DOHH2 (cell line): Measurements from ENCODE around the gene RIC1.

Experiments used
- H3F3A ChIP-seq: fragments of 200-600 bp; sonication (generic), shearing (Covaris generic); 2 replicates; pipeline ENCODE4 v1.6.0; 2016; ENCODE audit warnings: antibody characterized with exemption, mild to moderate bottlenecking; ENCODE audit not compliant: control insufficient read depth, insufficient read depth
- H3K27ac ChIP-seq: fragments of 200-600 bp; sonication (generic); 2 replicates; pipeline ENCODE4 v1.5.1; 2014; ENCODE audit warnings: low read depth, mild to moderate bottlenecking, low read length, moderate library complexity
- H3K27me3 ChIP-seq: fragments of 200-600 bp; sonication (generic); 2 replicates; pipeline ENCODE4 v1.6.1; 2014; ENCODE audit warnings: mild to moderate bottlenecking, low read length, mixed read lengths; ENCODE audit not compliant: control insufficient read depth
- H3K36me3 ChIP-seq: fragments of 200-600 bp; sonication (generic); 2 replicates; pipeline ENCODE4 v1.6.1; 2014; ENCODE audit warnings: mild to moderate bottlenecking, low read length, moderate library complexity, mixed read lengths; ENCODE audit not compliant: control insufficient read depth
- H3K4me1 ChIP-seq: fragments of 200-600 bp; sonication (generic); 2 replicates; pipeline ENCODE4 v1.6.1; 2014; ENCODE audit warnings: mild to moderate bottlenecking, low read length, mixed read lengths; ENCODE audit not compliant: control insufficient read depth
- H3K4me2 ChIP-seq: fragments of 200-600 bp; sonication (generic); 2 replicates; pipeline ENCODE4 v1.6.0; 2014; ENCODE audit warnings: mild to moderate bottlenecking, low read length, moderate library complexity
- H3K4me3 ChIP-seq: fragments of 200-600 bp; sonication (generic); 2 replicates; pipeline ENCODE4 v1.5.1; 2014; ENCODE audit warnings: mild to moderate bottlenecking, low read length, mixed read lengths
- H3K79me2 ChIP-seq: fragments of 200-600 bp; sonication (generic); 2 replicates; pipeline ENCODE4 v1.6.1; 2014; ENCODE audit warnings: mild to moderate bottlenecking, low read length, mixed read lengths; ENCODE audit not compliant: control insufficient read depth
- H3K9me2 ChIP-seq: fragments of 200-600 bp; sonication (generic); replicated peaks from 2 replicates; pipeline ENCODE4 v1.6.1; 2014; ENCODE audit warnings: mild to moderate bottlenecking, low read length, mixed read lengths; ENCODE audit not compliant: control insufficient read depth
- H3K9me3 ChIP-seq: fragments of 200-600 bp; sonication (generic); 2 replicates; pipeline ENCODE4 v1.6.1; 2014; ENCODE audit warnings: antibody characterized with exemption, low read length, mixed read lengths; ENCODE audit not compliant: control insufficient read depth, insufficient read depth
- H4K20me1 ChIP-seq: fragments of 200-600 bp; sonication (generic); 2 replicates; pipeline ENCODE4 v1.6.0; 2014; ENCODE audit warnings: low read depth, mild to moderate bottlenecking, antibody characterized with exemption, low read length, moderate library complexity; ENCODE audit not compliant: control insufficient read depth, insufficient read depth
- CTCF ChIP-seq: fragments of 200-600 bp; sonication (generic); IDR thresholded peaks from one replicate; pipeline ENCODE4 v1.5.1; 2014; ENCODE audit warnings: antibody characterized with exemption, mild to moderate bottlenecking, low read depth, low read length; ENCODE audit not compliant: poor library complexity, severe bottlenecking
- EZH2phosphoT487 ChIP-seq: fragments of 200-600 bp; sonication (generic); IDR thresholded peaks from 2 replicates; pipeline ENCODE4 v1.6.1; 2017; ENCODE audit warnings: borderline replicate concordance, mild to moderate bottlenecking, antibody characterized with exemption, low read length, moderate library complexity, mixed read lengths

Gene RIC1

GRCh38 chr9:5698810-5699556 is 70.1 kb downstream of the RIC1 start:
- TF ChIP-seq EZH2phosphoT487, result no peak
- no peak for TF ChIP-seq CTCF
- H3K79me2 ChIP-seq, result peaks cover 89% of the 10 kb centered on the region
- H3K9me2 ChIP-seq, result no peaks in the 10 kb centered on the region
- H3K4me2 ChIP-seq, result no peak overlapping the region
- peaks cover 75% of the 10 kb centered on the region for H3K36me3 ChIP-seq
- no peaks in the 10 kb centered on the region for H3K4me1 ChIP-seq
- H3K27ac ChIP-seq, result no peak overlapping the region
- H4K20me1 ChIP-seq, result no peaks in the 10 kb centered on the region
- H3K27me3 ChIP-seq, result no peaks in the 10 kb centered on the region
- H3K9me3 ChIP-seq, result no peaks in the 10 kb centered on the region
- no peak overlapping the region for H3K4me3 ChIP-seq
- no peaks in the 10 kb centered on the region for H3F3A ChIP-seq

- no peaks in the 10 kb centered on the region for H3K27me3 ChIP-seq
- TF ChIP-seq EZH2phosphoT487 (no peak), CTCF (no peak)
- H3K4me1 ChIP-seq, result no peaks in the 10 kb centered on the region
- H3K9me2 ChIP-seq, result no peaks in the 10 kb centered on the region
- H3K27ac ChIP-seq, result no peak overlapping the region
- no peak overlapping the region for H3K4me2 ChIP-seq
- no peaks in the 10 kb centered on the region; the same call in 1 of the 2 replicates for H3F3A ChIP-seq
- H3K36me3 ChIP-seq, result peaks cover 77% of the 10 kb centered on the region
- H3K79me2 ChIP-seq, result peaks cover 71% of the 10 kb centered on the region
- H4K20me1 ChIP-seq, result no peaks in the 10 kb centered on the region
- peaks cover 16% of the 10 kb centered on the region; the same call in 1 of the 2 replicates for H3K9me3 ChIP-seq
- H3K4me3 ChIP-seq, result no peak overlapping the region
These were observed 79.5 kb downstream of the RIC1 start for GRCh38 chr9:5708414-5708813.

GRCh38 chr9:5712651-5713390 is 83.9 kb downstream of the RIC1 start:
- H3K4me2 ChIP-seq, result no peak overlapping the region
- no peak overlapping the region for H3K27ac ChIP-seq
- H3K4me3 ChIP-seq, result no peak overlapping the region
- no peaks in the 10 kb centered on the region for H4K20me1 ChIP-seq
- peaks cover 33% of the 10 kb centered on the region for H3K79me2 ChIP-seq
- H3K9me3 ChIP-seq, result peaks cover 9% of the 10 kb centered on the region; the same call in 1 of the 2 replicates
- H3K36me3 ChIP-seq, result peaks cover 84% of the 10 kb centered on the region
- H3K4me1 ChIP-seq, result no peaks in the 10 kb centered on the region
- H3F3A ChIP-seq, result no peaks in the 10 kb centered on the region; the same call in 1 of the 2 replicates
- H3K27me3 ChIP-seq, result no peaks in the 10 kb centered on the region
- no peaks in the 10 kb centered on the region for H3K9me2 ChIP-seq
- TF ChIP-seq EZH2phosphoT487 (no peak), CTCF (no peak)
